HG02642 (cell line): ENCODE results near the gene USP24.

ENCODE experiments used
- ATAC-seq: cut with Tn5 transposase; IDR thresholded peaks from one replicate; pipeline ENCODE4 v1.9.1; 2021; ENCODE audit warnings: mild to moderate bottlenecking; ENCODE audit not compliant: unreplicated experiment, poor library complexity

USP24 gene

GRCh38 chr1:55074455-55074854, 140.7 kb downstream of the USP24 start:
- no peak for ATAC-seq

- no peak for ATAC-seq
Observed at GRCh38 chr1:55073187-55073916, 141.8 kb downstream of the USP24 start.

- ATAC-seq, result no peak
Observed at GRCh38 chr1:55071477-55071876, 143.7 kb downstream of the USP24 start.

DNA sequence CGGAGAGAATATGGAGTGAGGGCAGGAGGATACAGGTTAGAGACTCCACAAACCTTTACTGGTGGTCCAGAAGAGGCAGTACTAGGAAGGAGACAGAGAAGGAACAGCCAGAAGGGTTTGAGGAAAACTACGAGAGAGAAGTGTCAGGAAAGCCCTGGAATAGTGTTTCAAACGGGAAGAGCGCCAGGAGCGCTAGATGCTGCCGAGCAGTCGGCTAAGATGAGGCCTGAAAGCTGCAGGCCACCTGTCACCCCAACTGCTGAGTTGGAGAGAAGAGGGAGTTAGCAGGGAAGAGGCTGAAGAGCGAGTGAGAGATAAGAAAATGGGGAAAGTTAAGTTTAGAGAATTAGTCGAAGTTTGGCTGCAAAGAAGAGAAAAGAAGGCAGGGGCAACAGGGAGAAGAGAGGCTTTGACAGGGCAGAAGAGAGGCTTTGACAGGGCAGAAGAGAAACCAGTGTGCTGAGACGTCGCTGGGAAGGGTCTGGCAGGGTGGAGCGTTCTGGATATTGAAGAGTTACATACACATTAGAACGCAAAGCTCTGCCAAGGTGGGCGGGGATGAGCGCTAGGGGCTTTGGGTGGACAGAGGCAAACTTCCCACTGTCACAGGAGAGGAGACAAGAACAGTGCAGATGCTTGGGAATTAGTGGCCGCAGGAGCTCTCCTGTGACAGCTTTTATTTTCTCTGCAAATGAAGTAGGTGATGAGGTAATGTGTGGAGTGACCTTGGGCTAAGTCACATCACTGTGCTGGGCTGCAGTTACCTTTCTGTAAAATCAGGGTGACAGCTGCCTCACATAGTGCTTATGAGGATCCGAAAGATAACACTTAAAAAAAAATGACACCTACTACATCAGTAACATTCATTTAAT, 144.6 kb downstream of the USP24 start:
- ATAC-seq, result no peak

DNA sequence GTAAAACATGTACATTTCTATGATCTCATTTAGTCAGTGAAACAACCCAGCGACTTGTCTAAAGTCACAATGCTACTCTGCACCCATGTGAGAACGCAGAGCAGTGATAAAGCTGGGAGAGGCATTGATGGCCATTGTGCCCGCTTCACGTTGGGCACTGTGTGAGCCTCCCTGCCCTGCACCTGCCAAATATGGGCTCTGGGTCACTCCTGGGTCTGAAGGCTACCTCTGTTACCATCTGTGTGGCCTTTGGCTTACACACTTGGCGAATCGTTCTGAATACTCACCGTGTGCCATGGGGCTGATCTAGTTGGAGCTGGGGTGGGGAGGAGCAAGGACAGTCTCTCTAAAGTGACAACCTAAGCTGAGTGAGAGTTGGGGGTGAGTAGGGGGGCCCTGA, 145.9 kb downstream of the USP24 start:
- no peak for ATAC-seq

- ATAC-seq, result no peak
Observed at GRCh38 chr1:55068638-55069037, 146.5 kb downstream of the USP24 start.

GRCh38 chr1:55067914-55068313, 147.2 kb downstream of the USP24 start:
- ATAC-seq, result no peak

DNA sequence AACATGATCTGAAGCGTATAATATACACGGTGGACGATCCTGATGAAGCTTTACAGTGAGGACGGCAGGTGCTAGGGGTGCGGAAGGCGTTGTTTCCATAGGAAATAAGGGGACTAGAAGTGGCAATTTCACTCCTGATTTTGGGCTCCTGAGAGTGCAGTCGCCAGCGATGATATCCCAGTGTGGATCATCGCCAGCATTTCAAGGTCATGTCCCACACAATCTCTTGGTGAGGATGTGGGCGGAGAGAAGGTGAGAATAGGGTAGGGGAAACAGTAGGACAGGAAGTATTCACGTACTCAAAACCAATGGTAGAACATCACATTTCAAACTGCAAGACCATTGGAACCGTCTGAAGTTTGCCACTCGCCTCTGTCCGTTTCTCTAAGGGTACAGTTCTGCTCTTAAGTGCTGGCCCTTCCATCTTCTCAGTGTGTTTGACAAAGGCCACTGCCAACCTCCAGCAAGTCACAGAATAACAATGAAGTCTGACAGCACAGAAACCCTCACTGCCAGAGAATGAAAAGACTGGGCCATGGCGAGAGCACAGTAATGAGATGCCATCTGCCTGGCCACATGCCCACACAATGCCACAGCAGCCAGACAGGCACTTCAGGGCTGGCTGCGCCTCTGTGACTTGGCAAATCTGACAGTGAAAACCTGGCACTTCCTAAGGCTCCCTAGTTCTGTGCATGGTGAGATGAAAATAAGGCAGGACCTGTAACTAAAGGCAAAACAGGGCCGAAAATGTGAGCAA, 148.0 kb downstream of the USP24 start:
- ATAC-seq, result no peak

- ATAC-seq, result no peak
Observed at GRCh38 chr1:55065648-55066047, 149.5 kb downstream of the USP24 start.

DNA sequence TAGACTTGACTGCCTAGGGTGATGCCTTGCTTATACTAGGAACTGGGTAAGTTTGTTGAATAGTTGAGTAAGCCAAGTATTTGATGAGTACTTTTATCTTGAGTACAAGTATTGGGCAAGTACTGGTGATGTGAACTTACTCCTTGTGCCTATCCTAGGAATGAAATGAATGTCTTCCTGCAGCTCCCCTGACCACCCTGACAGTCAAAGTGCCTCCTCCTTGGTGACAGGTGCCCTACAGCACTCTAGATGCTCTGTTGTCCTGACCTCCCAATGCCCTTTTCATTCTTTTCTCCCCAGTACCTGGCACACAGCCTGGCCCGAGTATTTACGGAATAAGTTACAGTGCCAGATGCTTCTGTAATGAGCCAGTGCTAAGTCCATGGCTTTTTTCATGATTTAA, 150.3 kb downstream of the USP24 start:
- no peak for ATAC-seq

DNA sequence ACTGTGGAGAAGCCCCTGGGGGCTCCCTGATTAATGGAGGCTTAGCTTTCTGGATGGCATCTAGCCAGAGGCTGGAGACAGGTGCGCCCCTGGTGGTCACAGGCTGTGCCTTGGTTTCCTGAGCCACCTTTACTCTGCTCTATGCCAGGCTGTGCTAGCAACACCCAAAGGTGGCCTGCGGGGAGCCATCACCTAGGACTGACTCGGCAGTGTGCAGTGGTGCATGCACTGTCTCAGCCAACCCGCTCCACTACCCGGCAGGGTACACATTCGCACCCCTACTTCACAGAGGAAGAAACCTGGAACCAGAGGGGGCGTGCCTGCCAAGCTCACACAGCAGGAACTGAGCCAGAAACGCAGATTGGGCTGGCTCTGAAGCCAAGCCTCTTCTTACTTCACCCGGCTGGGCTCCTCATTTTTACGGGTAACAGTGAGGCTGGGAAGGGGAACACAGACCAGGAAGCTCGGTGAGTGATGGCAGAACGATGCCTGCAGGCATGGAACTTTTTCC, 151.0 kb downstream of the USP24 start:
- no peak for ATAC-seq

DNA sequence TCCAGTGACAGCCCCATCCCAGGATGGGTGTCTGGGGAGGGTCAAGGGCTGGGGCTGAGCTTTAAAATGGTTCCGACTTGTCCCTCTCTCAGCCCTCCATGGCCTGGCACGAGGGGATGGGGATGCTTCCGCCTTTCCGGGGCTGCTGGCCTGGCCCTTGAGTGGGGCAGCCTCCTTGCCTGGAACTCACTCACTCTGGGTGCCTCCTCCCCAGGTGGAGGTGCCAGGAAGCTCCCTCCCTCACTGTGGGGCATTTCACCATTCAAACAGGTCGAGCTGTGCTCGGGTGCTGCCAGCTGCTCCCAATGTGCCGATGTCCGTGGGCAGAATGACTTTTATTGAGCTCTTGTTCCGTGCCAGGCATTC, 151.6 kb downstream of the USP24 start:
- ATAC-seq, result no peak

- no peak for ATAC-seq
Observed at GRCh38 chr1:55062801-55063576, 152.2 kb downstream of the USP24 start.

- ATAC-seq, result no peak
Observed at GRCh38 chr1:55061706-55062321, 153.3 kb downstream of the USP24 start.

DNA sequence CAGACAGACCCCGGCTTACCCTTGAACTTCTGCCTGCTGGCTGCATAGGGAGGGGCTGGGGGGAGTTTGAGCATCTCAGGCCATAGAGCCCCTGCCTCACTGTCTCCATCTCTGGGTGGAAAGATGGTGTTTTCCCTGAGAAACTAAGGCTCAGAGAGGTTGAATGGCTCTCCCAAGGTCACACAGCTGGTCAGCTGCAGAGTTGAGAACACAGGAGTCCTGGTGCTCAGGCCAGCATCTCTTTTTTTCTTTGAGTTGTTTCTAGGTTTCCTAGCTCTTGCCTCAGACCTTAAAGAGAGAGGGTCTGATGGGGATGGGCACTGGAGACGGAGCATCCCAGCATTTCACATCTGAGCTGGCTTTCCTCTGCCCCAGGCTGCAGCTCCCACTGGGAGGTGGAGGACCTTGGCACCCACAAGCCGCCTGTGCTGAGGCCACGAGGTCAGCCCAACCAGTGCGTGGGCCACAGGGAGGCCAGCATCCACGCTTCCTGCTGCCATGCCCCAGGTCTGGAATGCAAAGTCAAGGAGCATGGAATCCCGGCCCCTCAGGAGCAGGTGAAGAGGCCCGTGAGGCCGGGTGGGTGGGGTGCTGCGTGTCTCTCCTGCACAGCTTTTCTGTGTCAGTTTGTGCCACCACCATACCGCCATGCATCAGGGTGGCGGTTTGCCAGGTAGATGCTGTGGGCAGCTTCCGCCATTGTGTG, 154.0 kb downstream of the USP24 start:
- ATAC-seq, result no peak

DNA sequence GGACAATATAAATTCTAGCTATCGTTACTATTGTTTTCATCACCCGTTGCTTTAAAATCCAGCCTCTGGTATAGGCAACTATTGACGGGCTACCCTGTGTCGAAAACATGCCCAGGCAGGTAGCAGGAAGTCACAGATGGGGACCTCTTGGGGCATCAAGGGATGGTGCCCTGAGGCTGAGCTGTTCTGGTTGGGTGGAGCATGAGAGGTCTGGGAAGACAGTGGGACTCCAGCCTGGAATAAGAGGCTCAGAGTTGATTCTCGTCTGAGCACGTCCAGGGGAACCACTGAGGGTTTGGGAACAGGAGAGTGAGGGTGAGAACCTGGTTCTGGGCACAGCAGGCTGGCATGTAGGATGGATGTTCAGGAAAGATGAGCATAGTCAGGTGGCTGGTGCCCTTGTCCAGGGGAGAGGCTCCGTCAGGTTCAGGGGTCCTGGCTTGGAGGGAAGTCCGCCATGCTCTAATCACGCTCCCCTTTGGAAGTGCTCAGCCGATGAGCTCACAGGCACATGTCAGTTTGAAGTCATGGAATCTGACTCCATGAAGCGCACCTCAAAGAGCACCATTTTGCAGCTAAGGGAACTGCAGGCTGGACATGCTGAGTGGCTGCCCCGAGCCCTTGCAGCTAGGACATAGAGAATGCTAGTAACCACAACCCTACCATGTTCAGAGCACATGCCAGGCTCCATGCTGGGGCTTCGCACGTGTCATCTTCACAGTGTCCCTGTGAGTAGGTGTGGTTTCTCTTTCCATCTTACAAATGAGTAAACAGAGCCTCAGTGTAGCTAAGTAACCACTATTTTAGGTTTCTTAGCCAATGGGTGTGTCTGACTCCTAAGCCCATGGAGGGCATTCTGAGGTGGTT, 154.8 kb downstream of the USP24 start:
- no peak for ATAC-seq

- ATAC-seq, result no peak
Observed at GRCh38 chr1:55059302-55060132, 155.6 kb downstream of the USP24 start.
